Muscle of leg (tissue), 11 donors: Measurements from ENCODE around the gene SPZ1. TPM values are rescaled to one million over a fixed set of nuclear protein-coding genes. Genes with fewer than 3 reads are reported as not detected.
"Not testable (repeated sequence)": the region's sequence is repeated elsewhere in the genome, so short reads cannot be mapped to it uniquely, and the experiment has no call there.

Source experiments
- DNase-seq: peaks from one replicate; pipeline ENCODE4 v3.0.0; 2013
- H3K27ac ChIP-seq: one replicate; pipeline ENCODE4 v1.5.1; 2013; ENCODE audit warnings: mild to moderate bottlenecking, low read length, control low read depth
- H3K27me3 ChIP-seq: one replicate; pipeline ENCODE4 v1.6.1; 2013; ENCODE audit warnings: low read length; ENCODE audit not compliant: control insufficient read depth, insufficient read depth
- H3K36me3 ChIP-seq: one replicate; pipeline ENCODE4 v1.6.1; 2013; ENCODE audit warnings: low read length; ENCODE audit not compliant: control insufficient read depth, insufficient read depth
- H3K4me1 ChIP-seq: one replicate; pipeline ENCODE4 v1.6.1; 2013; ENCODE audit warnings: low read length; ENCODE audit not compliant: control insufficient read depth, insufficient read depth
- H3K4me3 ChIP-seq: one replicate; pipeline ENCODE4 v1.5.1; 2013; ENCODE audit warnings: low read length, control low read depth
- H3K9me3 ChIP-seq: replicated peaks from 2 replicates; pipeline ENCODE4 v1.6.1; 2013; ENCODE audit warnings: low read depth, low read length; ENCODE audit not compliant: control insufficient read depth
- WGBS: methylation state at CpG from one replicate; pipeline ENCODE4 v1.1.5; 2013; ENCODE audit warnings: missing lambda C conversion rate; ENCODE audit not compliant: insufficient coverage; 5-methylcytosine and 5-hydroxymethylcytosine counted together
- polyA plus RNA-seq, 8 donors: library from polyadenylated mRNA; unstranded; fragments of 120-200 nt; gene quantifications; one replicate each; pipeline versions ENCODE4 v1.2.1 to v1.2.3, GENCODE V29; 2013; ENCODE audit warnings: inconsistent platforms in 1 of 8, low replicate concordance in 1 of 8; ENCODE audit not compliant: insufficient read length in 8 of 8, insufficient read depth in 1 of 8
- total RNA-seq: library from RNA; stranded (reverse); fragments of 120-200 nt; gene quantifications from one replicate; pipeline ENCODE4 v1.2.4, GENCODE V29; 2013

Gene SPZ1
- total and polyA plus RNA-seq, 9 donors: not detected

DNA sequence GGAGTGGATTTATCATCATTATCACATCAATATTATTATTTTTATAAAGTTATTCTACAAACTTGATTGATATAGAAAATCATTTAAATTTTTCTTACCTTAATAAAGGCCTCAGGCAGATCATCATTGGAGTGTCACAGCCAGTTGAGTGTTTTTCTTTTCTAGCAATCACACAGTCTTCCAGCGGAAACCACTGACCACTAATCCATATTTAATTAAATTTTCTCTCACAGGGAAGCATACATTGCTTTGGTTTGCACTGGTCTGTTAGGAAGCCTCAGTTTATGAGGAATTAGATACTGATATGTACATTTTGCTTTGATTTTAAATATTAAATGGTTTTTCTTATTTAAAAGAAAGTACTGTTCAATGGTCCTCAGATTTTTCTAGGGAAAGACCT is 6.7 kb downstream of the SPZ1 start:
- Histone ChIP-seq H3K36me3 (no peaks in the 10 kb centered on the region), H3K4me3 (no peak overlapping the region), H3K4me1 (no peaks in the 10 kb centered on the region), H3K27ac (no peak overlapping the region), H3K9me3 (no peaks in the 10 kb centered on the region), H3K27me3 (no peaks in the 10 kb centered on the region)
- DNase-seq: no peak
- no CpG with 5 or more reads among the region's 1 CpG for WGBS

GRCh38 chr5:80337379-80337778 is 17.6 kb downstream of the SPZ1 start:
- Histone ChIP-seq H3K27ac (no peak overlapping the region), H3K9me3 (no peaks in the 10 kb centered on the region), H3K4me1 (no peaks in the 10 kb centered on the region), H3K27me3 (no peaks in the 10 kb centered on the region), H3K4me3 (no peak overlapping the region), H3K36me3 (no peaks in the 10 kb centered on the region)
- no peak for DNase-seq
- 64% methylated on average over 6 of the region's 7 CpGs for WGBS

- Histone ChIP-seq H3K36me3 (no peaks in the 10 kb centered on the region), H3K4me3 (no peak overlapping the region), H3K27ac (no peak overlapping the region), H3K9me3 (no peaks in the 10 kb centered on the region), H3K4me1 (no peaks in the 10 kb centered on the region), H3K27me3 (no peaks in the 10 kb centered on the region)
- no CpG with 5 or more reads among the region's 7 CpGs for WGBS
- DNase-seq: no peak
These were observed 19.3 kb downstream of the SPZ1 start for GRCh38 chr5:80339116-80339515.

DNA sequence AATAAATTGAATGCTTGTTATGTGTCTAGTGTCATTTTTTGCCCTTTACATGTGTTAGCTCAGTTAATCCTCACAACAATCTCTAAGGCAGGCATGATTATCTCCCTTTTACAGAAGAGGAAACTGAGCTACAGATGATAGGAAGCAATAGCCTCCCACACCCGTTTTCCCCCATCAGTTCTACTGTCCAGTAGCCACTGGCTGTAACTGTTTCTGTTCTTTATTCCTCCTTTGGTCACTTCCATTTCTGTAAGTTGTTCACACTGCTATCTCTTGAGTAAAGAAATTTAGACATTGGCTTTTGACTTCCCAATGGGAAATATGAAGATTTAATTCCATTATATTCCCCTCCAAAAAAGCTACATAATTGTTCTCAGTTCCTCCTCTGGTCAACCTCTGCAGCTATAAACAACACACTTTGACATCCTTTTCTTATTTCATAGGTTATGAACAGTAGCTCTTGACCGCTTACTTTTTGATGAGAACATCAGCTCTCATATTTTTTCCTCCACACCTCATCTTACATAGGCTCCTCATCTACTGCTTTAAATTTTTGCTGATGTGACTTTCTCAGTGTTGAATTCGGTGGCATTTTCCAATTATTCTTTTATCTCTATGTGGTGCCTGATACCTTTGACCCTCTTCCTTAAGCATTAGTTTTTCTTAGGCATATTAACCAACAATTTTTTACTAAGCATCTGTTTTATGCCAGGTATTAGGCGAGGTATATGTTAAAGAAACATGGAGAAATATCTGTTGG is 21.4 kb downstream of the SPZ1 start:
- Histone ChIP-seq H3K27me3 (no peaks in the 10 kb centered on the region), H3K36me3 (no peaks in the 10 kb centered on the region), H3K27ac (no peak overlapping the region), H3K9me3 (no peaks in the 10 kb centered on the region), H3K4me1 (no peaks in the 10 kb centered on the region), H3K4me3 (no peak overlapping the region)
- WGBS: no CpG with 5 or more reads among the region's 4 CpGs
- DNase-seq: no peak

DNA sequence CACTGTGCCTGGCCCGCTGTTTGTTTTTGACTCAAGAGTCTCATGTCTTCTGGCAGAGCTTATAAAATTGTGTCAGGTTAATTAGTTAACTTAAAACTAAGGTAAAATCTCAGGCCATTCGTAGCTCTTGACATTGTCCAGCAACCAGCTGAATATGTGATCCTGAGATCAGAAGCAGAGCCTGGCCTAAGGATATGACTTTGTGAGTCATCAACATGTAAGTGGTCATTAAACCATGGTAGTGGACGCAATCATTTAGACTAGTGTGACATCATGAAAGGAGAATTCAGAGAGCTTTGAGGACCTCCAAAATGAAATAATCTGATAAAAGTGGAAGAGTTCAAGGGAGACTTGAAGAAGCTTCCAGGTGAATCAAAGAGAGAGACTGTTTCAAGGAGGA is 23.3 kb downstream of the SPZ1 start:
- Histone ChIP-seq H3K4me1 (no peaks in the 10 kb centered on the region), H3K27ac (no peak overlapping the region), H3K9me3 (no peaks in the 10 kb centered on the region), H3K36me3 (no peaks in the 10 kb centered on the region), H3K27me3 (no peaks in the 10 kb centered on the region), H3K4me3 (no peak overlapping the region)
- WGBS: 85% methylated on average over 3 of the region's 3 CpGs
- DNase-seq: no peak

DNA sequence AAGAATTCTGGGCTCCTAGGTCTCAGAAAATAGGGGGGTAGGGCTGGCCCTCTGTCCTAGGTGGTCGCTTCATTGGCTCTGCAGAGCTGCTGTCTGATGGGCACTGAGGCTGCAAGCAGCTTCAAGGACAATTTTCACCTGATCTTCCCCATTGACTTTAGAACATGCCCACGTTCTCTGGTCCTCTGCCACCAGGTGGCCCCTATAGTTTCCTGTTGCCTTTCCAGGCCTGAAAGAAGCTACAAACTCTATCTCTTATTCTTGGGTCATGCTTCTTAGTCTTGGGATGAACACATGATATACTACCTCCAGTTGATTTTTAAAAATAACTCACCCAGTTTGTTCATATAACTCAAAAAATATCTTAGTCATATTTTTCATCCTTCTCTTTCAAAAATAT is 26.3 kb downstream of the SPZ1 start:
- peak; percentile 25 for DNase-seq
- no peaks in the 10 kb centered on the region for H3K27me3 ChIP-seq
- H3K4me3 ChIP-seq: no peak overlapping the region
- H3K9me3 ChIP-seq: no peaks in the 10 kb centered on the region
- H3K4me1 ChIP-seq: no peaks in the 10 kb centered on the region
- 100% methylated on average over 1 of the region's 2 CpGs for WGBS
- no peaks in the 10 kb centered on the region for H3K36me3 ChIP-seq
- no peak overlapping the region for H3K27ac ChIP-seq

DNA sequence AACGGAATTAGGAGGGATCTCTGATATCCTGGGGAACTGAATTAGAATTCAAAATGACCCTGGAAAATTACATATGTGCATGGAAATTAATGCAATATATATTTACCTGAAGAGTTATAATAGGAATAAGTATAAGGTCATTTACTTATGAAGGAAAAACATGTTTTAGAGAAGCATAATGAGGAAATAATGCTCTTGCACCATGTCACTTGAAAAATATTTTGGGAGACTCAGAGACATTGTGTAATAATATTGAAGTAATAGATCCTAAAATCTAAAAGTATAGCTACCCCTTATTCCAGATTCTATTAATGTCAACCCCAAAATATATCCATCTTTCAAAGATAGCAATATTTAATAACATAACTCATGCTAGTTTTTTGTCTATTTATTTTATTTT is 28.4 kb downstream of the SPZ1 start:
- Histone ChIP-seq H3K27ac (no peak overlapping the region), H3K4me1 (no peaks in the 10 kb centered on the region)

GRCh38 chr5:80351019-80351418 is 31.2 kb downstream of the SPZ1 start:
- H3K4me3 ChIP-seq, DNase-seq, H3K4me1 ChIP-seq, H3K27ac ChIP-seq, H3K9me3 ChIP-seq, H3K27me3 ChIP-seq, H3K36me3 ChIP-seq: not testable (repeated sequence)
- 94% methylated on average over 8 of the region's 15 CpGs for WGBS

More for the DNA sequence above, 28.4 kb downstream of the SPZ1 start:
- no peak for DNase-seq
- Histone ChIP-seq H3K4me3 (no peak overlapping the region), H3K27me3 (no peaks in the 10 kb centered on the region), H3K9me3 (no peaks in the 10 kb centered on the region), H3K36me3 (no peaks in the 10 kb centered on the region)
- WGBS: no CpG with 5 or more reads among the region's 1 CpG

DNA sequence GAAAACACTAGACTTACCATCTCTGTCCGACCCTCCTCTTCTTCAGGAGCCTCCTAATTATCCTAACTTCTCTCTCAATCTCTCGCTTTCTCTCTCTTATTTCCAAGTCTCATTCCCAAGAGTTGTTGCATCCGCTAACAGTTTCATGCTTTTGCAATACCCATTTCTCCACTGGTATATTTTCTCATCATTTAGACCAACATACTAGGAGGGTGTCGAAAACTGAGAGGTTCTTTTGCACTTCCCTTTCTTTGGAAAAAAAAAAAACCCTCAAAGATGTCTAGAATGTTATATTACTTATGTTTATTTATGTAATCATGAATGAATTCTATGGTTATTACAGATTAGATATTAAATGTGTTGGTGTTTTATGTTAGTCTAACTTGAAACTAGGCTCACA is 35.9 kb downstream of the SPZ1 start:
- Histone ChIP-seq H3K36me3 (no peaks in the 10 kb centered on the region), H3K4me1 (no peaks in the 10 kb centered on the region), H3K9me3 (no peaks in the 10 kb centered on the region), H3K4me3 (no peak overlapping the region), H3K27ac (no peak overlapping the region), H3K27me3 (no peaks in the 10 kb centered on the region)
- no peak for DNase-seq
- 90% methylated on average over 2 of the region's 4 CpGs for WGBS

DNA sequence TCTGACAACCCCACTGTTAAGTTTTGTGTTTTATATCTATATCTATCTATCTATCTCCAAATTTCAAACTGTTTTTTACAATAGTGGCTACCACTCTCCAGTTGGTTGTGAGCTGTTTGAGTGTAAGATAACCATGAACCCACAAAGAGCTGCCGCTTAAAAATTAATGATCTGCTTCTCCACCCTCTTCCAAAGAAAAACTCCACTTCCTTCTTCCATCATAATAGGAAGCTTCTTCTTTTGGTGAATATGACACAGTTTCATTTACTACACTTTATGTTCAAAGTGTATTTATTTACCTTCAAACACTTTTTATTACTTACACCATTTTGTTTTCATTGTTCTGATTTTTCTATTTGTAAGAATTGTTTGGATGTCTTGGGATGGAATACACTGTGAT is 37.9 kb downstream of the SPZ1 start:
- no CpG with 5 or more reads among the region's 1 CpG for WGBS
- Histone ChIP-seq H3K9me3 (no peaks in the 10 kb centered on the region), H3K4me1 (no peaks in the 10 kb centered on the region), H3K27me3 (no peaks in the 10 kb centered on the region), H3K27ac (no peak overlapping the region), H3K4me3 (no peak overlapping the region), H3K36me3 (no peaks in the 10 kb centered on the region)
- DNase-seq: no peak

- no peak overlapping the region for H3K27ac ChIP-seq
- H3K4me1 ChIP-seq: no peaks in the 10 kb centered on the region
- no peaks in the 10 kb centered on the region for H3K9me3 ChIP-seq
- no peaks in the 10 kb centered on the region for H3K36me3 ChIP-seq
- no peaks in the 10 kb centered on the region for H3K27me3 ChIP-seq
- no peak overlapping the region for H3K4me3 ChIP-seq
- DNase-seq: no peak
These were observed 41.2 kb downstream of the SPZ1 start for GRCh38 chr5:80360914-80361444.
